Measurements from ENCODE around the gene SLC10A3.

GRCh38 chrX:154531626-154532025 is 41.2 kb upstream of the SLC10A3 start:
- no peak for TF ChIP-seq POLR2A (IDR thresholded peaks at IDR 0.05)
- TF ChIP-seq, protein P1, sequence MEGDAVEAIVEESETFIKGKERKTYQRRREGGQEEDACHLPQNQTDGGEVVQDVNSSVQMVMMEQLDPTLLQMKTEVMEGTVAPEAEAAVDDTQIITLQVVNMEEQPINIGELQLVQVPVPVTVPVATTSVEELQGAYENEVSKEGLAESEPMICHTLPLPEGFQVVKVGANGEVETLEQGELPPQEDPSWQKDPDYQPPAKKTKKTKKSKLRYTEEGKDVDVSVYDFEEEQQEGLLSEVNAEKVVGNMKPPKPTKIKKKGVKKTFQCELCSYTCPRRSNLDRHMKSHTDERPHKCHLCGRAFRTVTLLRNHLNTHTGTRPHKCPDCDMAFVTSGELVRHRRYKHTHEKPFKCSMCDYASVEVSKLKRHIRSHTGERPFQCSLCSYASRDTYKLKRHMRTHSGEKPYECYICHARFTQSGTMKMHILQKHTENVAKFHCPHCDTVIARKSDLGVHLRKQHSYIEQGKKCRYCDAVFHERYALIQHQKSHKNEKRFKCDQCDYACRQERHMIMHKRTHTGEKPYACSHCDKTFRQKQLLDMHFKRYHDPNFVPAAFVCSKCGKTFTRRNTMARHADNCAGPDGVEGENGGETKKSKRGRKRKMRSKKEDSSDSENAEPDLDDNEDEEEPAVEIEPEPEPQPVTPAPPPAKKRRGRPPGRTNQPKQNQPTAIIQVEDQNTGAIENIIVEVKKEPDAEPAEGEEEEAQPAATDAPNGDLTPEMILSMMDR (IDR thresholded peaks at IDR 0.05), result no peak

Measured in testis (tissue), 2 donors.